ENCODE data around the gene TFCP2.

Gene TFCP2

DNA sequence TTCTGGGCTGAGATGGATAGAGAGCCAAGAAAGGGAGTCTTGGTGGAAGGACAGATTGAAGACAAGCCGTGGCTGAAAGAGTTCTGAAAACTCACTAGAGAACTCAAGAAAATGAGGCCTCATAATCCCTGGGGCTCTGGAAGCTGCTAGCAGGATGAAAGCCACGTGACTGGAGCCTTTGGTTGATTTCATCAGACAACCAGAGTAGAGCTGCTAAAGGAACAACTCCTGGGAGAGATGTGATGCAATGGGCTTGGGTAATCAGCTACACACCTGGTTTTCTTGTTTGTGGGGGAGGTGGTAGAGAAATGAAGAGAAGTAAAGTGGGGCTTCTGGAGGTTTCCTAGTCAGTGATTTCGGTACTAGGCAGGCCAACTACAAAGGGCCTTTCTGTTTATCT lies 102.9 kb downstream of the TFCP2 start (continued):
- TF ChIP-seq HIC1 (tag by site-specific recombination; IDR thresholded peaks at IDR 0.05) (no peak), ZNF302 (tag by site-specific recombination; IDR thresholded peaks at IDR 0.05; ENCODE audit: low read depth) (no peak), PATZ1 (tag by site-specific recombination; IDR thresholded peaks at IDR 0.05) (0 out of 2 replicates have a peak, but pooled peaks have one; percentile 17), ZBTB17 (tag by site-specific recombination; IDR thresholded peaks at IDR 0.05) (peak; percentile 58), ZFHX2 (tag by site-specific recombination; conservative IDR thresholded peaks at IDR 0.05) (no peak), FEZF1 (tag by site-specific recombination; IDR thresholded peaks at IDR 0.05) (peak; percentile 81), PBX3 (CRISPR knock-in tag; IDR thresholded peaks at IDR 0.05) (no peak), PRDM4 (tag by site-specific recombination; IDR thresholded peaks at IDR 0.05) (0 out of 2 replicates have a peak, but pooled peaks have one; percentile 28), ZNF626 (tag by site-specific recombination; IDR thresholded peaks at IDR 0.05) (no peak)
- TF ChIP-seq, protein P1, sequence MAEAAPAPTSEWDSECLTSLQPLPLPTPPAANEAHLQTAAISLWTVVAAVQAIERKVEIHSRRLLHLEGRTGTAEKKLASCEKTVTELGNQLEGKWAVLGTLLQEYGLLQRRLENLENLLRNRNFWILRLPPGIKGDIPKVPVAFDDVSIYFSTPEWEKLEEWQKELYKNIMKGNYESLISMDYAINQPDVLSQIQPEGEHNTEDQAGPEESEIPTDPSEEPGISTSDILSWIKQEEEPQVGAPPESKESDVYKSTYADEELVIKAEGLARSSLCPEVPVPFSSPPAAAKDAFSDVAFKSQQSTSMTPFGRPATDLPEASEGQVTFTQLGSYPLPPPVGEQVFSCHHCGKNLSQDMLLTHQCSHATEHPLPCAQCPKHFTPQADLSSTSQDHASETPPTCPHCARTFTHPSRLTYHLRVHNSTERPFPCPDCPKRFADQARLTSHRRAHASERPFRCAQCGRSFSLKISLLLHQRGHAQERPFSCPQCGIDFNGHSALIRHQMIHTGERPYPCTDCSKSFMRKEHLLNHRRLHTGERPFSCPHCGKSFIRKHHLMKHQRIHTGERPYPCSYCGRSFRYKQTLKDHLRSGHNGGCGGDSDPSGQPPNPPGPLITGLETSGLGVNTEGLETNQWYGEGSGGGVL (tag by site-specific recombination; IDR thresholded peaks at IDR 0.05) = 0 out of 2 replicates have a peak, but pooled peaks have one; percentile 6

DNA sequence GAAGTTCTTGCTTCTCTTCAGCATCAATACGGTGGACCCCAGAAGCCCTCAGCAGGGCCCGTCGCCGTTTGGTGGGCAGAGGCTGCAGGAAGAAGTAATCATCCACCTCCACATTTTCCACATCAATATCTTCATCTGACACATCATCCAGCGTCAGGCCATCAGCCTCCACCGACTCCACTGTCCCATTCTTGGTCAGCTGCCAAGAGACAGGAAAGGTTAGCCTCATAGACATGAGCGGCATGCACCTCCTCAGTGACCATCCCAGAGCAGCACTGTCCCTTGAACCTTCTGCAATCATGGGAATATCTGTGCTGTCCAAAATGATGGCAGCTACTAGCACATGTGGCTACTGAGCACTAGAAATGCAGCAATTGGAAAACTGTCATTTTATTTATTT lies 105.2 kb downstream of the TFCP2 start:
- CTCF ChIA-PET = no interaction called here
- no peaks in the 10 kb centered on the region for H3K4me1 ChIP-seq (ENCODE audit: control insufficient read depth, insufficient read depth, low read length)
- no peak overlapping the region for H3K27ac ChIP-seq (ENCODE audit: extremely low read depth, low read depth, low read length)
- TF ChIP-seq ZNF140 (tag by site-specific recombination; IDR thresholded peaks at IDR 0.05) (no peak), KLF7 (tag by site-specific recombination; IDR thresholded peaks at IDR 0.05; ENCODE audit: borderline replicate concordance) (no peak), ZNF324 (tag by site-specific recombination; IDR thresholded peaks at IDR 0.05) (no peak), ZNF639 (tag by site-specific recombination; IDR thresholded peaks at IDR 0.05) (no peak), ZNF510 (tag by site-specific recombination; IDR thresholded peaks at IDR 0.05; ENCODE audit: insufficient replicate concordance) (no peak), ZNF354C (tag by site-specific recombination; IDR thresholded peaks at IDR 0.05; ENCODE audit: borderline replicate concordance, low read depth) (no peak), ZNF155 (tag by site-specific recombination; IDR thresholded peaks at IDR 0.05) (no peak)
- H3K36me3 ChIP-seq (ENCODE audit: control insufficient read depth in 2 of 2, insufficient read depth in 1 of 2, low read length in 2 of 2) = peaks cover 27 to 83% of the 10 kb centered on the region in 2 experiments
- no peak overlapping the region for H3K4me3 ChIP-seq (ENCODE audit: low read depth, low read length)
- POLR2A ChIA-PET = interaction anchor here (1.7 kb wide), 1 partner anchor 15 kb away, joined by 11 read pairs; the partner anchor contains the start of gene CSRNP2
- no peaks in the 10 kb centered on the region for H3K9me3 ChIP-seq (ENCODE audit: control insufficient read depth, insufficient read depth, low read depth, low read length)
